K562 (cell line): ENCODE data around the gene SLC22A23. TPM values are rescaled to one million over a fixed set of nuclear protein-coding genes. Genes with fewer than 3 reads are reported as not detected.

Source experiments
- CLOCK ChIP-seq: fragments of 250-450 bp; sonication (Bioruptor Pico); IDR thresholded peaks from 2 replicates; pipeline ENCODE4 v1.4.0; 2020; ENCODE audit warnings: mild to moderate bottlenecking, moderate library complexity, borderline replicate concordance
- CSDE1 ChIP-seq, 2 experiments: fragments of 450-650 bp; IDR thresholded peaks; 2 replicates each; pipeline ENCODE4 v1.6.1; 2016; ENCODE audit warnings: mild to moderate bottlenecking in 1 of 2
- DMBX1 ChIP-seq: fragments of 250-450 bp; sonication (Bioruptor Pico); IDR thresholded peaks from 2 replicates; pipeline ENCODE4 v1.8.0; 2022; ENCODE audit warnings: inconsistent platforms, mild to moderate bottlenecking, moderate library complexity, borderline replicate concordance
- FOS ChIP-seq: IDR thresholded peaks from 3 replicates; pipeline ENCODE4 v1.6.1; 2011; ENCODE audit not compliant: insufficient read length; ENCODE audit errors: extremely low read depth
- HMG20B ChIP-seq: fragments of 250-450 bp; sonication (Bioruptor Pico); IDR thresholded peaks from 2 replicates; pipeline ENCODE4 v1.5.0; 2021; ENCODE audit warnings: mild to moderate bottlenecking
- MAFG ChIP-seq: fragments of 450-650 bp; conservative IDR thresholded peaks from 2 replicates; pipeline ENCODE4 v1.6.1; 2016; ENCODE audit warnings: missing genetic modification characterization, missing compliant biosample characterization
- MED1 ChIP-seq: sonication (generic); formaldehyde crosslinking; IDR thresholded peaks from 2 replicates; pipeline ENCODE4 v1.8.1; 2023; ENCODE audit warnings: missing genetic modification reagents, borderline replicate concordance
- MTA1 ChIP-seq: fragments of 450-650 bp; IDR thresholded peaks from 2 replicates; pipeline ENCODE4 v1.6.1; 2017; ENCODE audit warnings: borderline replicate concordance
- NCOA2 ChIP-seq, 2 experiments: fragments of 450-650 bp; IDR thresholded peaks; 2 replicates each; pipeline ENCODE4 v1.6.1; 2018; ENCODE audit warnings: mild to moderate bottlenecking in 2 of 2, moderate library complexity in 1 of 2; ENCODE audit not compliant: partially characterized antibody in 2 of 2
- PRDM10 ChIP-seq: fragments of 450-650 bp; IDR thresholded peaks from 2 replicates; pipeline ENCODE4 v1.6.1; 2018; ENCODE audit not compliant: partially characterized antibody
- RCOR1 ChIP-seq, 2 experiments: IDR thresholded peaks; 2 replicates each; pipeline ENCODE4 v1.6.1; 2012; ENCODE audit warnings: low read depth in 2 of 2, low read length in 2 of 2, borderline replicate concordance in 1 of 2, improper control_type of control experiment in 1 of 2
- SMAD4 ChIP-seq: fragments of 250-450 bp; sonication (Bioruptor Pico); conservative IDR thresholded peaks from 2 replicates; pipeline ENCODE4 v1.8.0; 2021; ENCODE audit warnings: inconsistent platforms, mild to moderate bottlenecking, moderate library complexity
- U2AF2 ChIP-seq: fragments of 200-400 bp; formaldehyde crosslinking; optimal IDR thresholded peaks from 2 replicates; pipeline ENCODE3; 2017; ENCODE audit warnings: low read depth, mild to moderate bottlenecking, low read length
- UBTF ChIP-seq, 2 experiments: IDR thresholded peaks; 2 replicates each; pipeline ENCODE4 v1.6.1; 2012; ENCODE audit warnings: improper control_type of control experiment in 2 of 2, low read depth in 2 of 2, low read length in 2 of 2, borderline replicate concordance in 1 of 2
- ZBTB5 ChIP-seq: fragments of 450-650 bp; IDR thresholded peaks from 2 replicates; pipeline ENCODE4 v1.6.1; 2017; ENCODE audit warnings: antibody characterized with exemption
- ZFX ChIP-seq: sonication (generic); formaldehyde crosslinking; IDR thresholded peaks from 2 replicates; pipeline ENCODE4 v1.8.0; 2022; ENCODE audit warnings: mild to moderate bottlenecking, missing genetic modification reagents, moderate library complexity
- polyA plus RNA-seq, 8 experiments: library from polyadenylated mRNA; depleted of rRNA in 4 of 8; stranded (reverse) in 5 of 8; unstranded in 3 of 8; fragments of >200 nt; fragmentation: Nextera tagmentation in 2 of 8; fragmentation: Illumina TruSeq in 1 of 8; extraction: Ambion mirVana in 2 of 8; extraction: Trizol in 1 of 8; gene quantifications; 2 replicates each; pipeline versions ENCODE4 v1.2.1 to v1.2.3, GENCODE V29; 2011 to 2014; ENCODE audit warnings: inconsistent platforms in 1 of 8, missing spikeins in 1 of 8
- total RNA-seq, 7 experiments: library from RNA; depleted of rRNA in 6 of 7; stranded (reverse); fragments of >200 nt in 6 of 7; fragmentation: Illumina TruSeq in 2 of 7; extraction: Trizol in 2 of 7; gene quantifications; 2 replicates each; pipeline versions ENCODE4 v1.2.1 to v1.2.3, GENCODE V29; 2011 to 2021; ENCODE audit warnings: low replicate concordance in 1 of 7

SLC22A23 gene
- total and polyA plus RNA-seq, 9 of the 15 experiments (the other 6 are each of a cell fraction or from before 2014, with no cell fraction given) = 0.30 to 8.7 (median 2.5) TPM

GRCh38 chr6:3349388-3350251, 107.2 kb downstream of the SLC22A23 start (continued):
- no peak for TF ChIP-seq CLOCK (CRISPR knock-in tag)
- TF ChIP-seq MAFG = peak; percentile 80
- TF ChIP-seq HMG20B (CRISPR knock-in tag) = no peak
- peak in 1 of 2 experiments; percentile 33; a peak in 1 of 4 replicates for TF ChIP-seq RCOR1 (IDR thresholded peaks at IDR 0.05; ENCODE audit: borderline replicate concordance in 1 of 2, low read depth in 2 of 2, low read length in 2 of 2)
- TF ChIP-seq U2AF2 = no peak
- TF ChIP-seq ZFX (CRISPR knock-in tag) = no peak
- no peak for TF ChIP-seq PRDM10
- no peak for TF ChIP-seq NCOA2 (IDR thresholded peaks at IDR 0.05; ENCODE audit: partially characterized antibody in 2 of 2)
- no peak for TF ChIP-seq MED1 (CRISPR knock-in tag)
- TF ChIP-seq MTA1 = no peak
- no peak for TF ChIP-seq DMBX1
- no peak for TF ChIP-seq FOS
- TF ChIP-seq SMAD4 = 0 out of 2 replicates have a peak, but pooled peaks have one; percentile 24
- TF ChIP-seq UBTF (IDR thresholded peaks at IDR 0.05; ENCODE audit: borderline replicate concordance in 1 of 2, low read depth in 2 of 2, low read length in 2 of 2) = no peak
- no peak for TF ChIP-seq ZBTB5
- TF ChIP-seq CSDE1 (IDR thresholded peaks at IDR 0.05) = no peak
